ENCODE data around the gene RNU7-1. TPM values are rescaled to one million over a fixed set of nuclear protein-coding genes. Genes with fewer than 3 reads are reported as not detected.

Gene RNU7-1
- total and polyA plus RNA-seq, 9 of the 15 experiments (the other 6 are each of a cell fraction or from before 2014, with no cell fraction given) = not detected

GRCh38 chr12:6959058-6959804 lies 15.6 kb downstream of the RNU7-1 start:
- no peaks in the 10 kb centered on the region for H4K20me1 ChIP-seq (replicated peaks; ENCODE audit: control insufficient read depth, insufficient read depth, low read length)
- no peaks in the 10 kb centered on the region for H3K9me1 ChIP-seq (ENCODE audit: control insufficient read depth, insufficient read depth, low read length)
- H3K27me3 ChIP-seq (ENCODE audit: control insufficient read depth in 2 of 2, insufficient read depth in 2 of 2, low read length in 2 of 2) = no peaks in the 10 kb centered on the region
- H3K36me3 ChIP-seq (ENCODE audit: control insufficient read depth, insufficient read depth, low read length) = no peaks in the 10 kb centered on the region
- in situ Hi-C loops (cut with MboI) = no loop called here
- peaks cover 28 to 70% of the 10 kb centered on the region in 2 experiments for H3K4me1 ChIP-seq (replicated peaks in 1 of 2; ENCODE audit: control insufficient read depth in 2 of 2, insufficient read depth in 2 of 2, low read length in 2 of 2)
- no peak for DNase-seq (ENCODE audit: extremely low read depth in 1 of 4, low spot score in 3 of 4)
- no peak overlapping the region for H3K4me2 ChIP-seq (ENCODE audit: insufficient read depth, low read length)
- CTCF ChIA-PET (ENCODE audit: low intra/inter-chr PET ratio) = interaction anchor here (1.4 kb wide), 1 partner anchor 36 kb away, joined by 4 read pairs; no protein-coding TSS in a partner anchor
- peak overlapping the region in 1 of 2 experiments; percentile 61; a peak in 1 of 4 replicates for H3K9ac ChIP-seq (ENCODE audit: insufficient read depth in 1 of 2, low read depth in 2 of 2, low read length in 2 of 2)
- H3K9me3 ChIP-seq (replicated peaks; ENCODE audit: control insufficient read depth, insufficient read depth, low read depth, low read length) = no peaks in the 10 kb centered on the region
- FAIRE-seq = no peak
- no peak for TF ChIP-seq BRD4 (IDR thresholded peaks at IDR 0.05)
- 0 out of 2 replicates have a peak, but pooled peaks have one; percentile 5 for TF ChIP-seq POLR2G (IDR thresholded peaks at IDR 0.05; ENCODE audit: low read depth, low read length)
- TF ChIP-seq ZNF644 (tag; IDR thresholded peaks at IDR 0.05; ENCODE audit: low read depth) = no peak
- TF ChIP-seq SPI1 (IDR thresholded peaks at IDR 0.05; ENCODE audit: borderline replicate concordance, low read depth, low read length) = peak; percentile 87
- no peak for TF ChIP-seq MCM3 (IDR thresholded peaks at IDR 0.05)
- TF ChIP-seq, protein P1, sequence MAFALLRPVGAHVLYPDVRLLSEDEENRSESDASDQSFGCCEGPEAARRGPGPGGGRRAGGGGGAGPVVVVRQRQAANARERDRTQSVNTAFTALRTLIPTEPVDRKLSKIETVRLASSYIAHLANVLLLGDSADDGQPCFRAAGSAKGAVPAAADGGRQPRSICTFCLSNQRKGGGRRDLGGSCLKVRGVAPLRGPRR (CRISPR knock-in tag; IDR thresholded peaks at IDR 0.05) = no peak
- TF ChIP-seq CREM (IDR thresholded peaks at IDR 0.05; ENCODE audit: low read depth) = peak; percentile 33; the same call in 1 of the 2 replicates
- no peak for TF ChIP-seq SMC3 (conservative IDR thresholded peaks at IDR 0.05; ENCODE audit: insufficient read depth, low read depth, low read length)
- H2AFZ ChIP-seq (ENCODE audit: low read depth, low read length) = no peak overlapping the region
- WGBS (ENCODE audit: insufficient coverage, low coverage, missing lambda C conversion rate) = 65% methylated on average over 18 of the region's 24 CpGs
- intact Hi-C loops (cut with micrococcal nuclease) = no loop called here
- H3K79me2 ChIP-seq (ENCODE audit: control insufficient read depth, insufficient read depth, low read length) = peaks cover 10% of the 10 kb centered on the region; the same call in 2 of the 3 replicates
- POLR2A ChIA-PET = interaction anchor here (0.7 to 8.0 kb wide), 2 partner anchors 14 to 90 kb away, joined by 4 to 98 read pairs; partner anchors contain the start of genes C12orf57 and RNU7-1
- no peak overlapping the region for H3K27ac ChIP-seq (ENCODE audit: extremely low read depth, low read depth, low read length)
- ATAC-seq = no peak
- BruUV-seq (replicated peaks) = no TSS peak
- H3K4me3 ChIP-seq = no peak overlapping the region

Data from K562 (cell line).